ENCODE results near the gene METRNL. TPM values are rescaled to one million over a fixed set of nuclear protein-coding genes. Genes with fewer than 3 reads are reported as not detected.

METRNL gene
- total RNA-seq, 1 experiment from 2014 or later = 44.6 TPM

- no TSS peak for BruUV-seq (replicated peaks)
Observed at GRCh38 chr17:83135692-83136091, 56.3 kb downstream of the METRNL start.

GRCh38 chr17:83136156-83136555 lies 56.7 kb downstream of the METRNL start:
- H4K20me1 ChIP-seq (ENCODE audit: insufficient read depth) = no peaks in the 10 kb centered on the region
- intact Hi-C loops (cut with micrococcal nuclease; ENCODE audit: unreplicated experiment) = no loop called here

More at GRCh38 chr17:83135692-83136091, 56.3 kb downstream of the METRNL start:
- DNase-seq = no peak
- Histone ChIP-seq H3K4me2 (no peak overlapping the region), H3K9me3 (ENCODE audit: insufficient read depth, low read depth) (no peaks in the 10 kb centered on the region), H3K27me3 (ENCODE audit: insufficient read depth, low read depth) (no peaks in the 10 kb centered on the region), H3K9me2 (ENCODE audit: insufficient read depth) (no peaks in the 10 kb centered on the region), H3K79me2 (ENCODE audit: low read depth) (no peaks in the 10 kb centered on the region), H3K27ac (no peak overlapping the region), H3K4me1 (replicated peaks; ENCODE audit: insufficient read depth) (peaks cover 24% of the 10 kb centered on the region), H2AFZ (no peak overlapping the region), H3K4me3 (no peak overlapping the region), H3K36me3 (ENCODE audit: low read depth) (no peaks in the 10 kb centered on the region), H4K20me1 (ENCODE audit: insufficient read depth) (no peaks in the 10 kb centered on the region), H3F3A (ENCODE audit: insufficient read depth, low read depth) (0 out of 2 replicates have a peak, but pooled peaks cover 4% of the 10 kb centered on the region)
- ChIA-PET CTCF (no interaction called here), POLR2A (ENCODE audit: unreplicated experiment) (no interaction called here)
- intact Hi-C loops (cut with micrococcal nuclease; ENCODE audit: unreplicated experiment) = no loop called here
- TF ChIP-seq EZH2 (IDR thresholded peaks at IDR 0.05; ENCODE audit: low read depth) = no peak
- TF ChIP-seq, protein P1, sequence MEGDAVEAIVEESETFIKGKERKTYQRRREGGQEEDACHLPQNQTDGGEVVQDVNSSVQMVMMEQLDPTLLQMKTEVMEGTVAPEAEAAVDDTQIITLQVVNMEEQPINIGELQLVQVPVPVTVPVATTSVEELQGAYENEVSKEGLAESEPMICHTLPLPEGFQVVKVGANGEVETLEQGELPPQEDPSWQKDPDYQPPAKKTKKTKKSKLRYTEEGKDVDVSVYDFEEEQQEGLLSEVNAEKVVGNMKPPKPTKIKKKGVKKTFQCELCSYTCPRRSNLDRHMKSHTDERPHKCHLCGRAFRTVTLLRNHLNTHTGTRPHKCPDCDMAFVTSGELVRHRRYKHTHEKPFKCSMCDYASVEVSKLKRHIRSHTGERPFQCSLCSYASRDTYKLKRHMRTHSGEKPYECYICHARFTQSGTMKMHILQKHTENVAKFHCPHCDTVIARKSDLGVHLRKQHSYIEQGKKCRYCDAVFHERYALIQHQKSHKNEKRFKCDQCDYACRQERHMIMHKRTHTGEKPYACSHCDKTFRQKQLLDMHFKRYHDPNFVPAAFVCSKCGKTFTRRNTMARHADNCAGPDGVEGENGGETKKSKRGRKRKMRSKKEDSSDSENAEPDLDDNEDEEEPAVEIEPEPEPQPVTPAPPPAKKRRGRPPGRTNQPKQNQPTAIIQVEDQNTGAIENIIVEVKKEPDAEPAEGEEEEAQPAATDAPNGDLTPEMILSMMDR (conservative IDR thresholded peaks at IDR 0.05) = no peak

GRCh38 chr17:83136931-83137330 lies 57.5 kb downstream of the METRNL start:
- intact Hi-C loops (cut with micrococcal nuclease; ENCODE audit: unreplicated experiment) = no loop called here
- peaks cover 22% of the 10 kb centered on the region for H3K4me1 ChIP-seq (replicated peaks; ENCODE audit: insufficient read depth)
- H3K79me2 ChIP-seq (ENCODE audit: low read depth) = no peaks in the 10 kb centered on the region
- no peaks in the 10 kb centered on the region for H3K27me3 ChIP-seq (ENCODE audit: insufficient read depth, low read depth)
- no peaks in the 10 kb centered on the region for H3K36me3 ChIP-seq (ENCODE audit: low read depth)
- no TSS peak for BruUV-seq (replicated peaks)
- no peaks in the 10 kb centered on the region for H3K9me2 ChIP-seq (ENCODE audit: insufficient read depth)
- H3K9me3 ChIP-seq (ENCODE audit: insufficient read depth, low read depth) = no peaks in the 10 kb centered on the region
- CTCF ChIA-PET = no interaction called here
- no peaks in the 10 kb centered on the region for H4K20me1 ChIP-seq (ENCODE audit: insufficient read depth)
- H3K27ac ChIP-seq = no peak overlapping the region
- H3K4me2 ChIP-seq = no peak overlapping the region
- H3F3A ChIP-seq (ENCODE audit: insufficient read depth, low read depth) = 0 out of 2 replicates have a peak, but pooled peaks cover 4% of the 10 kb centered on the region
- no peak overlapping the region for H2AFZ ChIP-seq
- no peak for DNase-seq
- no peak for TF ChIP-seq EZH2 (IDR thresholded peaks at IDR 0.05; ENCODE audit: low read depth)
- TF ChIP-seq, protein P1 (conservative IDR thresholded peaks at IDR 0.05) = no peak
- POLR2A ChIA-PET (ENCODE audit: unreplicated experiment) = no interaction called here
- no peak overlapping the region for H3K4me3 ChIP-seq

More at GRCh38 chr17:83136156-83136555, 56.7 kb downstream of the METRNL start:
- Histone ChIP-seq H3K4me2 (no peak overlapping the region), H3F3A (ENCODE audit: insufficient read depth, low read depth) (0 out of 2 replicates have a peak, but pooled peaks cover 4% of the 10 kb centered on the region), H3K4me3 (no peak overlapping the region), H3K36me3 (ENCODE audit: low read depth) (no peaks in the 10 kb centered on the region), H3K79me2 (ENCODE audit: low read depth) (no peaks in the 10 kb centered on the region), H2AFZ (no peak overlapping the region), H3K27me3 (ENCODE audit: insufficient read depth, low read depth) (no peaks in the 10 kb centered on the region), H3K9me2 (ENCODE audit: insufficient read depth) (no peaks in the 10 kb centered on the region), H3K9me3 (ENCODE audit: insufficient read depth, low read depth) (no peaks in the 10 kb centered on the region), H3K27ac (no peak overlapping the region), H3K4me1 (replicated peaks; ENCODE audit: insufficient read depth) (peaks cover 24% of the 10 kb centered on the region)
- TF ChIP-seq, protein P1 (conservative IDR thresholded peaks at IDR 0.05) = no peak
- no peak for TF ChIP-seq EZH2 (IDR thresholded peaks at IDR 0.05; ENCODE audit: low read depth)
- DNase-seq = no peak
- ChIA-PET CTCF (no interaction called here), POLR2A (ENCODE audit: unreplicated experiment) (no interaction called here)
- BruUV-seq (replicated peaks) = no TSS peak

Measured in PC-9 (cell line).